SJCRH30 (cell line): ENCODE data around the gene DISC1. TPM values are rescaled to one million over a fixed set of nuclear protein-coding genes. Genes with fewer than 3 reads are reported as not detected.
"Not testable (repeated sequence)": the region's sequence is repeated elsewhere in the genome, so short reads cannot be mapped to it uniquely, and the experiment has no call there.

Source experiments
- DNase-seq, 2 experiments: peaks; one replicate each; pipeline ENCODE4 v3.0.0-alpha.2; 2015 to 2020
- H3K27ac ChIP-seq: fragments of 250-450 bp; sonication (Bioruptor Pico); 2 replicates; pipeline ENCODE4 v1.5.1; 2020; ENCODE audit warnings: mild to moderate bottlenecking, moderate library complexity
- H3K27me3 ChIP-seq: fragments of 250-450 bp; sonication (Bioruptor Pico); 2 replicates; pipeline ENCODE4 v1.5.1; 2020; ENCODE audit warnings: mild to moderate bottlenecking, moderate library complexity
- H3K36me3 ChIP-seq: fragments of 250-450 bp; sonication (Bioruptor Pico); 2 replicates; pipeline ENCODE4 v1.5.1; 2020; ENCODE audit warnings: mild to moderate bottlenecking, moderate library complexity
- H3K4me1 ChIP-seq: fragments of 250-450 bp; sonication (Bioruptor Pico); 2 replicates; pipeline ENCODE4 v1.5.1; 2020; ENCODE audit warnings: mild to moderate bottlenecking, moderate library complexity
- H3K4me3 ChIP-seq: fragments of 250-450 bp; sonication (Bioruptor Pico); 2 replicates; pipeline ENCODE4 v1.5.1; 2020; ENCODE audit warnings: mild to moderate bottlenecking, moderate library complexity
- H3K9me3 ChIP-seq: fragments of 250-450 bp; sonication (Bioruptor Pico); replicated peaks from 2 replicates; pipeline ENCODE4 v1.5.1; 2020; ENCODE audit warnings: mild to moderate bottlenecking, moderate library complexity
- total RNA-seq: library from RNA; depleted of rRNA; stranded (reverse); fragments of >200 nt; shearing (Covaris generic); gene quantifications from 2 replicates; pipeline ENCODE4 v1.2.3, GENCODE V29; 2014

Gene DISC1
- total RNA-seq, 1 experiment from 2014 or later, result 5.3 TPM

DNA sequence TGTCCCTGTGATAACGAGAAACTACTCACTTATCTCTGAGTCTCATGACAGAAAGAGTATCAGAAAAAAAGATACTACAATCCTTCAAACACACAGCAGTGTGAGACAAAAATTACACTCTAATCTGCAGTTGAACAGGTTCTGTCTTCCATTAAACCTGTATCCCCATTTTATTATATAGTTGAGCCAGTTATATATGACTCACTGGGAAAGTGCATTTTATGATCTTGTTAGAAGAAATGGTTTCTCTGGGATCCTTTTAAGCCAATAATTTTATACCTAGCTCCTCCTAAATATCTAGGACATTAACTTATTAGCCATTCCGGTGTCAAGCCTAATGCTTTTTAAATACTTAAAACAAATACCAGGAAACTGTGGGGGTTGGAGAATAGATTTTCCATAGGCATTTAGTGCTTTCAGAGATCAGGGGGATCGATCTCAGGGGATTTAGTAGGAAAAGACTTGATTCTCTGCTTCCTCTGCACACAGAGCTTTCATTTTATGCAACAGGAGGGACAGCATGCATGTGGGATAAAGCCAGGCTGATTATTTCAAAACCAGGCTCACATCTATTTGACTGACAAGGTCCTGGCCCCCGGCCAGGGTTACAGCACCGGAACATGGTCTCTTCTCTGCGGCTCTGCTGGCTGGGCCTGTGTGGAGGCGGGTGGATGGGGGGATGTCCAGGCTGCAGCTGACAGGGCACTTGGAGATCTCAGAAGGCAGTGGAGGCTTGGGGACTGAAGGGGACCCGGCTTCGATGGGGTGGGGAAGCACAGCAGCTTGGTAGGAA is 310.6 kb downstream of the DISC1 start:
- Histone ChIP-seq H3K27ac (no peak overlapping the region), H3K36me3 (no peaks in the 10 kb centered on the region), H3K4me3 (no peak overlapping the region), H3K9me3 (no peaks in the 10 kb centered on the region), H3K4me1 (peaks cover 59% of the 10 kb centered on the region), H3K27me3 (no peaks in the 10 kb centered on the region)
- peak in 1 of 2 experiments; percentile 27 for DNase-seq

DNA sequence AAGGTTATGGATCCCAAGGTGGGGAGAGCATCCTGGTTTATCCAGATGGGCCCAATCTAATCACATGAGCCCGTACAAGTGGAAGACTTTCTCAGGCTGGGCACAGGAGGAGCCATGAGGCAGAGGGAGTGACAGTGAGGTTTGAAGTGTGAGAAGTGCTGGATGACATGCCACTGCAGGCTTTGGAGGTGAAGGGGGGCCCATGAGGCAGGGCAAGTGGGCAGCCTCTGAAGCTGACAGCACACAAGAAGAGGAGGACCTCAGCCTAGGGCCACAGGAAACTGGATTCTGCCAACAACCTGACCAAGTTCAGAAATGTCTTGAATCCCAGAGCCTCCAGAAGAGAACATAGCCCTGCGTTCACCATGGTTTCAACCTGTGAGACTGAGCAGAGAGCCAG is 311.6 kb downstream of the DISC1 start:
- peaks cover 63% of the 10 kb centered on the region for H3K4me1 ChIP-seq
- no peaks in the 10 kb centered on the region for H3K9me3 ChIP-seq
- no peak for DNase-seq
- H3K36me3 ChIP-seq, result no peaks in the 10 kb centered on the region
- H3K4me3 ChIP-seq, result no peak overlapping the region
- H3K27me3 ChIP-seq, result no peaks in the 10 kb centered on the region
- H3K27ac ChIP-seq, result no peak overlapping the region

DNA sequence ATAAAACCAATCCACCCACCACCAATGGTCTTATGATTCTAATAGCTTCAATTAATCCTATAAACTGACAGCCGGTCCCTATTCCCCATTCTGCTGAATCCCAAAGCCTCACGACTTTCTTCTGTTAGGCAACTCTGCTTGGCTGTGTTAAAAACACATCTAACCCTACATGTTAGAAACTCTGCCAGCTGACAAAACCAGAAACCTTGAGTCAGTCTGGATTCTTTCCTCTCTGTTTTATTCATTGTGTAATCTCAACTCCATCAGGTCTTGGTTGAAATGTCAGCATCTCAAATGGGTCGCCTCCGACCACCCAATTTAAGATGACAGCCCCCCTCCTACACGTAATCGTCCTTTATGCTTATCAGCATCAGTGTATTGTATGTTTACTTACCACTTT is 312.1 kb downstream of the DISC1 start:
- Histone ChIP-seq H3K4me1 (peaks cover 63% of the 10 kb centered on the region), H3K36me3 (no peaks in the 10 kb centered on the region), H3K4me3 (no peak overlapping the region), H3K27me3 (no peaks in the 10 kb centered on the region), H3K27ac (no peak overlapping the region), H3K9me3 (no peaks in the 10 kb centered on the region)
- DNase-seq, result no peak

DNA sequence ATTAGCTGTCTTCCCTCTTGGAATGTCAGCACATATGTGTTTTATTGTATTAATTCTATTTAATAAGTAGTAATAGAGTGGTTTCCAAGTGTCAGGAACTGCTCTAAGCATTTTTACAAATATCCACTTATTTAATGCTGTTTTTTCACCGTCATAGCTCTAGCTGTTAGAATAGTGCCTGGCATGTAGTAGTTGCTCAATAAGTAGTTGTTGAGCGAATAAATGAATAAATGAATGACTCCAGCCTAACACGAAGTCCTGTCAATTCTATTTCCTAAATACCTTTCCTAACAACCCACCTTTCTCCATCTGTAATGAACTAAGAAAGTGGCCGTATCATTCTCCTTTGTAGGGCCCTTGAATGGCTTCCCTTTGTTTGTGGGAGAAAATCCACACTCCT is 312.5 kb downstream of the DISC1 start:
- no peaks in the 10 kb centered on the region for H3K9me3 ChIP-seq
- H3K36me3 ChIP-seq, result no peaks in the 10 kb centered on the region
- DNase-seq, result no peak
- no peak overlapping the region for H3K27ac ChIP-seq
- H3K4me1 ChIP-seq, result peaks cover 65% of the 10 kb centered on the region
- H3K4me3 ChIP-seq, result no peak overlapping the region
- no peaks in the 10 kb centered on the region for H3K27me3 ChIP-seq

DNA sequence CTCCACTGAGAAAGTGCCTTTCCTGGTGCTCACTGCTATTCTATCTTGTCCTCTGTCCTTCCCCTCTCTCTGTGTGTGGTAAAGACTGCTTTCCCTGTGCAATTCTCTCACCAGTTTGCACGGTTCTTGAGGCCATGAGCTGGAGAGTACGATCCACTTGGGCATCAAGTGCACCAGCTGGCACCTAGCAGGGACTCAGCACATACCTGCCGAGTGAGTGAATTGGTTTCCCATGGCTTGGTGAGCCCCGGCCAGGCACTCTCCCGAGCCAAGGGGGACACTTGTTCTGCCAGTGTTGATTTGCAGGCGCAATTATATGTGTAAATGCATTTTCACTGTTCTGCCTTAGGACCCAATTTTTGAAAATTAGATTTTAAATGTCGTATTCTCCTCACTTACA is 313.5 kb downstream of the DISC1 start:
- H3K36me3 ChIP-seq, result no peaks in the 10 kb centered on the region
- peak overlapping the region; percentile 42 for H3K27ac ChIP-seq
- peaks cover 59% of the 10 kb centered on the region for H3K4me1 ChIP-seq
- H3K9me3 ChIP-seq, result no peaks in the 10 kb centered on the region
- no peak overlapping the region for H3K4me3 ChIP-seq
- no peaks in the 10 kb centered on the region for H3K27me3 ChIP-seq
- DNase-seq, result peak in 1 of 2 experiments; percentile 22

DNA sequence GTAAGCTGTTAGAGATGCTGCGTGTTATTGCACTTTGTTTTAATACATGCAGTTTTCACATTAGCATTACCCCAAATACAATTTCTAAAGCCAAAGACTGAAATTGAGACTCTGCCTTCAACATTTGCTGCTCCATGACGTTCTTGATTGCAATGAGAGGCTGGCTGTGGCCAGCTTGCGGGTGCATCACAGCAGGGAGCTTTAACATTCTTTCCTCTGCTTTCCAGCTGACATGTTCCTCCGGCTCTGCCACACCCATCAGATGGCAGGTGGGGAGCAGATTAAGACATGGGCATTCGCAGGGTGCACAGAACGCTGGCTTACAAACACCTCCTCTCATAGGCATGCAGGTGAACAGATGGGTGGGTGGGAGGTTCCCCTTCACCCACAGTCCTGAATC is 314.1 kb downstream of the DISC1 start:
- H3K27me3 ChIP-seq, result no peaks in the 10 kb centered on the region
- no peaks in the 10 kb centered on the region for H3K36me3 ChIP-seq
- peak; percentile 89 to 91 for DNase-seq
- no peaks in the 10 kb centered on the region for H3K9me3 ChIP-seq
- peaks cover 53% of the 10 kb centered on the region for H3K4me1 ChIP-seq
- peak overlapping the region; percentile 42 for H3K27ac ChIP-seq
- no peak overlapping the region for H3K4me3 ChIP-seq

DNA sequence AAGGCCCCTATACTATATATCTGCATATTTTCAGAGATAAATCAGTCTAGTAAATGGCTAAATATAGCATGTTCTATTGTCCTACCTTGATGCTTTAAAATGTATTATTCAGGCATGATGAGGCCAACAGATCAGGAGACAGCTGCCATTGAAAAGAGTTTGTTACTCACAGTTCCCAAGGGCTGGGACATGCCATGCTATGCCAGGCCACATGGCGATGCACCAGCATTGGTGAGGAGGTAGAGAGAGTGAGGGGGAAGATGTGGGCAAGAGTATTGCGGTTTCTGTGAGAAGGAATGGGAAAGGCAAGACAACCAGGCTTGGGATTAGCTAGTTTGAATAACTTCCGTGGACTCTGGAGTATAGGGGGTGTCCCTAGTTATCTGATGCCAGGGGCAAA is 316.5 kb downstream of the DISC1 start:
- no peaks in the 10 kb centered on the region for H3K36me3 ChIP-seq

DNA sequence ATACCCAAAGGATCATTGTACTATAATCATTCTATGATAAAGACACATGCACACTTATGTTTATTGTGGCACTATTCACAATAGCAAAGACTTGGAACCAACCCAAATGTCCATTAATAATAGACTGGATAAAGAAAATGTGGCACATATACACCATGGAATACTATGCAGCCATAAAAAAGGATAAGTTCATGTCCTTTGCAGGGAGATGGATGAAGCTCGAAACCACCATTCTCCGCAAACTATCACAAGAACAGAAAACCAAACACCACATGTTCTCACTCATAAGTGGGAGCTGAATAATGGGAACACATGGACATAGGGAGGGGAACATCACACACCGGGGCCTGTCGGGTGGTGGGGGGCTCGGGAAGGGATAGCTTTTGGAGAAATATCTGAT is 321.5 kb downstream of the DISC1 start:
- not testable (repeated sequence) for H3K9me3 ChIP-seq, H3K27ac ChIP-seq, H3K36me3 ChIP-seq

More for the DNA sequence above, 316.5 kb downstream of the DISC1 start:
- peak overlapping the region; percentile 6; the same call in 1 of the 2 replicates for H3K4me3 ChIP-seq
- DNase-seq, result peak in 1 of 2 experiments; percentile 20
- H3K4me1 ChIP-seq, result peaks cover 35% of the 10 kb centered on the region
- no peaks in the 10 kb centered on the region; the same call in 1 of the 2 replicates for H3K9me3 ChIP-seq
- no peaks in the 10 kb centered on the region for H3K27me3 ChIP-seq
- H3K27ac ChIP-seq, result peak overlapping the region; percentile 87

DNA sequence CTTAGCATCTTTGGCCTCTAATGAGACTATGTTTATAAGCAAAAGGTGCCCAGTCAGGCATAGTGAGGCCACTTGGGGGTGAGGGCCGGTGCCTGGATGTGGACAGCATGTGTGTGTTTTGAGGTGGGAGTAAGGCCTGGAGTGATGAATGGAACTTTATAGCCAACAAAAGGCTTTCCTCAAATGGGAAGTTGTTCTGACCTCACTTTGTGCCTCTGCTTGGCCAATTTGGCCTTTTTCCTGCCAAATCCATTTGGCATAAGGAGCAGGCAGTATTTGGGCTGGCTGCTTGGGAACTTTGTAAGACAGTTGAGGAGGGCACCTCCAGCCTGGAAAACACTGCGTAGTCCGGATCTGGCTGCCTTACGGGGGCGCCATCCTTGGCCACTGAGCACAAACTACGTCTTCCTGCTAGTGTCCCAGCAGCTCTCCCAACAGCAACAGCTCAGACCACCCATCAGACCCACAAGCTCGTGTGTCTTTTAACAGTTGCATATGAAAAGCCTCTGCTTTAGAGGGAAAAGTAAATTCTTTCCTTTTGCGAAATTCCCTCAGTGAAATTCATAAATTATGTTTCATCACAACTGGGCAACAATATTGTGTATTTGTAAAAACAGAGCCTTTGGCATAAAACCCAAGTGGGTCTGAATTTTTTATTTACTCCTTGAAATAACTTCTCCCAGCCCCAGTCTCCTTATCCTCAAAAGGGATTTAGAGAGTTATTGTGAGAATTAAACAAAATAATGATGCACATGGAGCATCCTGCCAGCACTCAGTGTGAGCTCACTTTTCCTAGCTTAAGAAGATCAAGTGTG is 322.9 kb downstream of the DISC1 start:
- Histone ChIP-seq H3K36me3 (no peaks in the 10 kb centered on the region), H3K9me3 (no peaks in the 10 kb centered on the region; the same call in 1 of the 2 replicates), H3K4me3 (no peak overlapping the region), H3K27me3 (no peaks in the 10 kb centered on the region), H3K4me1 (peaks cover 28% of the 10 kb centered on the region), H3K27ac (no peak overlapping the region)
- peak in 1 of 2 experiments; percentile 20 for DNase-seq

More for the DNA sequence above, 321.5 kb downstream of the DISC1 start:
- DNase-seq, H3K4me3 ChIP-seq, H3K27me3 ChIP-seq: not testable (repeated sequence)
- H3K4me1 ChIP-seq, result peaks cover 35% of the 10 kb centered on the region

DNA sequence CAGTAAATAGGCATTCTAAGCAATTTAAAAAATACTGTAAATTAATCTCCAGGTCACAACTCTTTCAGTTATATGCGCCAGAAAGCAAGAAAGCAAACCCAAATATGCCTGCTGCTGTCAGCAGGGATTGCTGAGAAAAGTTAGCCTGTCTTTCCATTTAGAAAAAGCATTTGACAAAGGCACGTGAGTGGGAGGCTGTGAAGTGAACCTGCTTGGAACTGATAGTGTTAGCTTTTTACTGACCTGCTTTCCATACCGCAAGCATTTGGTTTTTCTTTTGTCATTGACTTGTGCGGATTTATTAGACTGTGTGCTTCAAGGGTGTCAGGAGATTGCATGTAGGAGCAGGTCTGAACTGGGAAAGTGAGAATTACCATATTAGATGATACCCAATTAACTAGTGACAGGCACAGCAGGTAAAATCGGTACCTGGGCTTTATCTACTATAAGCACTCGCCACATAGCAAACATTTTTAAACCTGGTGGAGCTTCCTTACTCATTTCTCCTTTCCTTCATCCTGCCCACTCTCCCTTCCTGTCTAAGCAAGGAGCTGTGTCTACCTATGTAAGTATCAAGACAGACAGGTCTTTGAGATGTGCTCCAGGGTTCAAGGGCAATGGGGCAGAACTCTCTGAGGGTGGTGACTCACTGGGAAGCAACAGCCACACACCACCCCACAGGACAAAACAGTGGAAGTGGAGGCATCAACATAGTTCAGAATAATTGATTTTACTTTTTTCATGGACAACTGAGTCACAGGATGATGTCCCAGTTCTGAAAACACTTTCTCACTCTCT is 323.9 kb downstream of the DISC1 start:
- Histone ChIP-seq H3K36me3 (no peaks in the 10 kb centered on the region), H3K27ac (peak overlapping the region; percentile 76), H3K4me1 (peaks cover 28% of the 10 kb centered on the region), H3K4me3 (no peak overlapping the region), H3K27me3 (no peaks in the 10 kb centered on the region), H3K9me3 (no peaks in the 10 kb centered on the region; the same call in 1 of the 2 replicates)
- peak in 1 of 2 experiments; percentile 29 for DNase-seq

DNA sequence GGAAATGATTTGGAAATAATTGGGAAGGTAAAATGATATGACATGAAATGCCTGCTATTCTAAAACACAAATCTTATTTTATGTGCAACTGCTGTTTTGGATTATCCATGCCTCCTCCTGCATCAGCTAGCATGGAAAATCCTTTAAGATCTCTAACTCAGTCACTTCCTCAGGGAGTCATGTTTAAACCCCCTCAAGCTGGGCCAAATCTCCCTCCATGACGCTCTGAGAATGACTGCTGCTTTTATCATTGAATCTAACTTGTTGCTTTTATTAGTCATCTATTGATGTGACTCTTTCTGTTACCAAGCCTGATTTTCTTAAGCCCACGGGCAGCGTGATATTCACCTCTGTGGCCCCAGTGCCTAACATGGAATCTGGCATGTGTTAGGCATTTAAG is 324.8 kb downstream of the DISC1 start:
- Histone ChIP-seq H3K36me3 (no peaks in the 10 kb centered on the region), H3K27me3 (no peaks in the 10 kb centered on the region), H3K27ac (peak overlapping the region; percentile 76), H3K9me3 (no peaks in the 10 kb centered on the region; the same call in 1 of the 2 replicates), H3K4me1 (peaks cover 28% of the 10 kb centered on the region), H3K4me3 (no peak overlapping the region)
- DNase-seq, result peak; percentile 66 to 90

DNA sequence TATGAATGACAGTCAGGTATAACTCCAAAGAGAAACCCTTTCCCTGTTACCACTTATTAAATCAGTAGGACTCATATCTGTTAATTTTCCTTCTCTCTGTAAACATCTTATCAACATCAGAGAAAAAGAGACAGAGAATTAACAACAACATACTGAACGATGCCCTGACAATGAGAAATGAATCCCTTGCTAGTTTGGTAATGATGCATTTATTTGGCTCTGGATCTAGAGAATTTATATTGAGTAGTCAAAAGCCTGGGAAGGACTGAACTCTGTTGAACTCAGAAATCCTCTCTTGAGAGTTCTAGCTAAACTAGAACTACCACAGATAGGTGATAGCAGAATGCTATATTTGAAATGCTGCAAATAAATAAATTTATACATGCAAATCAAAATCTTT is 325.6 kb downstream of the DISC1 start:
- H3K4me3 ChIP-seq, result no peak overlapping the region
- no peak for DNase-seq
- peak overlapping the region; percentile 11; the same call in 1 of the 2 replicates for H3K27ac ChIP-seq
- no peaks in the 10 kb centered on the region for H3K27me3 ChIP-seq
- H3K9me3 ChIP-seq, result no peaks in the 10 kb centered on the region; the same call in 1 of the 2 replicates
- no peaks in the 10 kb centered on the region for H3K36me3 ChIP-seq
- H3K4me1 ChIP-seq, result peaks cover 28% of the 10 kb centered on the region

DNA sequence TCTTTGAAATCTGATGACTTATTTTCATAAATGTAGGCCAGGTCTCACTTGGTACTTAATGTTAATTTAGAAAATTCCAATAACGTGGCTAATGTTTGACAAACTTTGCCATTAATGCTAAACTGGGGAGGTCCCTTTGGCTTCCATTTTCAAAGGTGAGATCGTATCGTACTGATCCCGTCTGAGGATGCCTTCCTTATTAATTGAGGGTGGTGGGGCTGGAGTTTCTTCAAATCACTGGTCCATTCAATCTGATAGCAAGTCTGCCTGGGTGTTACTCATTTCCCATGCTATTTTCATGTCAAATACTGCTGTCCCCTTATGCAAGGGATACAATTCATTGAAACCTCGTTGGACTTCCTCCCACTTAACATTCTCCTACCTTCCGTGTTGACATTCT is 327.1 kb downstream of the DISC1 start:
- Histone ChIP-seq H3K4me1 (peaks cover 28% of the 10 kb centered on the region), H3K4me3 (no peak overlapping the region), H3K36me3 (no peaks in the 10 kb centered on the region), H3K27me3 (no peaks in the 10 kb centered on the region), H3K27ac (no peak overlapping the region), H3K9me3 (no peaks in the 10 kb centered on the region)
- DNase-seq, result no peak

DNA sequence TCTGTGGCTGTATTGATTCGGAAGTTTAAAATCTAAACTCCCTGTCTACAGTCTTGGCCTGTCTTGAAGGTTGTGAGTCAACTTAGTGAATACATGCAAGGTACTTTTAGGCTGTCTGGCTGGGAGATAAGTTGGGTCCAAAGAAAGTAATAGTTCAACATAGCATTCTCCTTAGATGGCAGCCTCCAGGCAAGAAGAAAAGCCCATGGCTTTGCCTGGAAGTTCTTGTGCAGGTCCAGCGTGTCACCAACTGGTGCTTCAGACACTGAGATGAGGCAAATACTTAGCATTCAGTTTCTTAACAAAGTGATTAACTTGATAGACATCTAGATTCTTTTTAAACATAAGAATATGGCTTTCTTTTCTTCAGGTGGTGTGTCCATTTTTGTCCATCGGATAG is 328.2 kb downstream of the DISC1 start:
- H3K27me3 ChIP-seq, result no peaks in the 10 kb centered on the region
- H3K9me3 ChIP-seq, result no peaks in the 10 kb centered on the region
- no peak for DNase-seq
- H3K4me1 ChIP-seq, result peaks cover 20% of the 10 kb centered on the region
- no peak overlapping the region for H3K4me3 ChIP-seq
- H3K36me3 ChIP-seq, result no peaks in the 10 kb centered on the region
- no peak overlapping the region for H3K27ac ChIP-seq
